Daoy (cell line): Measurements from ENCODE around the gene SELENON. TPM values are rescaled to one million over a fixed set of nuclear protein-coding genes. Genes with fewer than 3 reads are reported as not detected.

Experiments used
- DNase-seq: peaks from one replicate; pipeline ENCODE4 v3.0.0-alpha.2; 2015; ENCODE audit warnings: low read depth
- total RNA-seq: library from RNA; depleted of rRNA; stranded (reverse); fragments of >200 nt; shearing (Covaris generic); gene quantifications from 2 replicates; pipeline ENCODE4 v1.2.3, GENCODE V29; 2014; rRNA removed

The SELENON gene
- total RNA-seq, 1 experiment from 2014 or later = 16.9 TPM

DNA sequence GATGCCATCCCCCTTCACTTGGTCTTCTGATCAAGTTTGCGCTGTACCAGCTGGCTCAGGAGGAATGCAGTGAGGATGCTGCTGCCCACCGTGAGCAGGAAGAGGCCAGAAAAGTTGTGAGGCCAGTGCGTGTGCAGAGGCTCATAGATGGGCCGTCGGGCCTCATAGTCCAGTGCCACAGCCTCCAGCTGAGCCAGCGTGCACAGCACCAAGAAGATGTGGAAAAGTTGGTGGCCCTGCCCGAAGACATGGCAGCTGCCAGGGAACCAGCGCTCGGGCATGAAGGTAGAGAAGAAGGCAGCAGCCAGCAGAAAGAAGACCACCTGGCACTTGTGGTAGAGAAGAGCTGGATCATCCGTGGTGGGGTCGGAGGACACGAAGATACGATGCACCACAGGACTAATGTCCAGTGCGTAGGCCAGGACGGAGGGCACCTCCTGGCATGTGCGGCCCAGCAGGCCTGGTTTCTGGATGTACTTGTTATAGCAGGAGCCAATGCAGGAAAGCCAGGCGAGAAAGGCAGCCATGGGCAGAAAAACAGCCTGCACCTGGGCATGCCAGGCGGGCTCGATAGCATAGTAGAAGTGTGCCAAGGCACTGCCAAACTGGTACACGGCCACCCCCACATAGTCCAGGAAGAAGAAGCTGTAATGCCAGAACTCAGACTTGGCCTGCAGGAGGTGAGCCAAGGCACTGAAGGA, 62.9 kb downstream of the SELENON start:
- no peak for DNase-seq

DNA sequence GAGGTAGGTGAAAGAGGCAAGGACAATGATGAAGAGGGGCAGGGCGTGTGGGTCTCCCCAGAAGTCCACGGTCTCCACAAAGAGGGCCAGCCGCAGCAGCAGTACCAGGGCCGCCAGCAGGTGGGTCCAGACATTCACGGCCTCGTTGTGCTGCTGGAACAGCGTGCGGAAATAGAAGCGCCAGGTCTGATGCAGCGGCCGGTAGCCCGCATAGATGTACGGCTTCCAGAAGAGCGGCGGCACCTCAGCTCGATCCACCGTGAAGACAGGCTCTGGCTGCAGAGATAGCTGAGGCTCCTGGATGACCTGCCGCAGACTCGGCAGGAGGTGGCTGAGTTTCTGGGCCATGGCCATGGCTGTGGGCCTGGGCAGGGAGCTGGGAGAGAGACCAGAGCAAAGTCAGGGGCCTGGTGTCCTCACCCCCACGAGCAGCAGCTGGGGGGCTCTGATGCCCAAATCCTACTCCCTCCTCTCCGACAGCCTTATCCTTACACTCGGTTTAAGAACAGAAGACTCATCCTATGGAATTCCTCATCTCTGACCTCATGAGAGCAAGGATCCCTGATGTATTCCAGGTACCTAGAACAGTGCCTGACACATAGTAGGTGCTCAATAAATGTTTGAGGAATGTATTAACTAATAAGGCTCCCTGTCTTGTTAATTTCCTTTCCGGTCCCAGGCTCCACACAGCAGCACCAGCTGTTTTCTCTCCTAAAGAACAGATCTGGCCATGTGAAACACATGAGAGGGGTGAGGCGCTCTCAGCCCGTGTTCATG, 63.7 kb downstream of the SELENON start:
- DNase-seq = no peak

DNA sequence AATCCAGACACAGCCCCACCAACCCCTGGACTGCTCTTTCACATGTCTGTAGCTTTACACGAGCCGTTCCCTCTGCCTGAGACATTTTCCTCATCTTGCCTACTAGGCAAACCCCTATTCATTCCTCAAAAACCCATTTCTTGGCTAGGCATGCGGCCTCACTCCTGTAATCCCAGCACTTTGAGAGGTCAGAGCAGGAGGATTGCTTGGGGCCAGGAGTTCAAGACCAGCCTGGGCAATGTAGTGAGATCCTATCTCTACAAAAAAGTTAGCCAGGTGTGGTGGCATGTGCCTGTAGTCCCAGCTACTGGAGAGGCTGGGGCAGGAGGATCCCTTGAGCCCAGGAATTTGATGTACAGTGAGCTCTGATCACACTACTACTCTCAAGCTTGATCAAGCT, 64.4 kb downstream of the SELENON start:
- no peak for DNase-seq

DNA sequence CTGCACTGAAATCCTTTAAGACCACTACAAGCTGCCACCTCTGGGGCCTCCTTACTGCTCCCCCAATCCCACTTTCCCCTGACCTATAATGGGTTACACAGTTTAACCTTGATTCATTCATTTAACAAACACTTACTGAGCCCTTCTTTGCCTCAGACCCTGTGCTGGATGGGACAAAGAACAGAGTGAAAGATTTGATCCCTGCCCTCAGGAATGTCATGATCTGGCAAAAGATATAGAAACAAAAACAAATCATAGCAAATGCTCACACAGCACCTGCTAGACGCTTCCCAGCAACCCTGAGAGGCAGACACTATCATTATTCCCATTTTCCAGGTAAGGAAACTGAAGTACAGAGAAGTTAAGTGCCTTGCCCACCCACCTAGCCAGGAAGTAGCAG, 66.3 kb downstream of the SELENON start:
- no peak for DNase-seq

DNA sequence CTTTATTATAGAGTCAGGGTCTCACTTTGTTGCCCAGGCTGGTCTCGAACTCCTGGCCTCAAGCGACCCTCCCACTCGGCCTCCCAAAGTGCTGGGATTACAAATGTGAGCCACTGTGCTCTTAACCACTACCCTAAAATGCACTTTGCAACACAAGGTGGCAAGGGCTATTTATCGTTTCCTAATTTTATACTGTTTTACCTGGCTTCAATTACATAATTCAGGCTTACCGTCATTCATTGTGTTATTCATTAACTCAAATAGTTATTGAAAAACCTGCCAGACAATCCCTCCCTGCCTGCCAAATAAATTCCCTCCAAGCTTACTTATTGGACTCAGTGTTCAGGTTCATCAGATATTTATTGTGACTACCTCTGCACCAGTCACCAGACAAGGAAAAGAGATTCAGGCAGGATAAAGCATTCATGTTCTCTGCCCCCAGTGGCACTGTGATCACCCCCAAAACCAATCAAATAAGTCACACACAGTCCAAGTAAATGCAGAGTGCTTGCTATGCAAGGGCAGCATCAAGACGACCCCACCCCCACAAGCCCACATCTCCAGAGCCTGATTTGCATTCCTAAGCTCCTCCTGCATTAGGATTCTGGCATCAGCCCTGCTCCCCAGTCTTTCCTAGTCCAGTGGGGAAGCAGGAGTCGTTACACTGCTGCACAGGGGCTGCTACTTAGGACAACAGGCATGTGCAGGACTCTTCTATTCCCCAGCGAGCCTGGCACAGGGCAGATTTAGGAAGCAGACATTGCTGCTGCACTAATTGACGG, 67.4 kb downstream of the SELENON start:
- no peak for DNase-seq

Other genes starting within 250 kb of the SELENON start
- 0.63 and 1.1 TPM in 2 replicates for gene MAN1C1, start 183.4 kb upstream of the SELENON start, total RNA-seq
- gene MTFR1L, start 19.8 kb downstream of the SELENON start, total RNA-seq = 30.7 and 41.7 TPM in 2 replicates
- gene AUNIP, start 59.3 kb downstream of the SELENON start, total RNA-seq = 9.4 and 20.4 TPM in 2 replicates
- gene PAQR7, start 75.5 kb downstream of the SELENON start, total RNA-seq = 6.1 and 7.9 TPM in 2 replicates
- 307 and 396 TPM in 2 replicates for gene STMN1, start 106.2 kb downstream of the SELENON start, total RNA-seq
- gene PAFAH2, start 197.9 kb downstream of the SELENON start, total RNA-seq = 7.7 and 9.0 TPM in 2 replicates
- 0.06 and 0.15 TPM in 2 replicates for gene EXTL1, start 221.6 kb downstream of the SELENON start, total RNA-seq
- 0.18 TPM in 1 of 2 replicates, not detected in the other for gene SLC30A2, start 245.9 kb downstream of the SELENON start, total RNA-seq